GM18505 (cell line): ENCODE data around the gene CRADD.
"Not testable (repeated sequence)": the region's sequence is repeated elsewhere in the genome, so short reads cannot be mapped to it uniquely, and the experiment has no call there.

Experiments used
- ATAC-seq: cut with Tn5 transposase; IDR thresholded peaks from one replicate; pipeline ENCODE4 v1.9.1; 2021; ENCODE audit not compliant: unreplicated experiment
- POLR2A ChIP-seq: IDR thresholded peaks from 4 replicates; pipeline ENCODE4 v1.6.1; 2011; ENCODE audit warnings: borderline replicate concordance; ENCODE audit not compliant: insufficient read depth, insufficient read length; ENCODE audit errors: extremely low read depth

Gene CRADD

DNA sequence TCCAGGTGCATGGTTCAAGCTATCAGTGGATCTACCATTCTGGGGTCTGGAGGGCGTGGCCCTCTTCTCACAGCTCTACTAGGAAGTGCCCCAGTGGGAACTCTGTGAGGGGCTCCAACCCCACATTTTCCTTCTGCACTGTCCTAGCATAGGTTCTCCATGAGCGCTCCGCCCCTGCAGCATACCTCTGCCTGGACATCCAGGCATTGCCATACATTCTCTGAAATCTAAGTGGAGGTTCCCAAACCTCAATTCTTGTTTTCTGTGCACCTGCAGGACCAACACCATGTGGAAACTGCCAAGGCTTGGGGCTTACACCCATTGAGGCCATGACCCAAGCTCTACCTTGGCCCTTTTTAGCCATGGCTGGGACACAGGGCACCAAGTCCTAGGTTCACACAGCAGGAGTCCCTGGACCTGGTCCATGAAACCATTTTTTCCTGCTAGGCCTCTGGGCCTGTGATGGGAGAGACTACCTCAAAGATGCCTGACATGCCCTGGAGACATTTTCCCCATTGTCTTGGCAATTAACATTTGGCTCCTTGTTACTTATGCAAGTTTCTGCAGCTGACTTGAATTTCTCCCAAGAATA, 76.8 kb downstream of the CRADD start:
- no peak for TF ChIP-seq POLR2A
- ATAC-seq, result no peak

GRCh38 chr12:93754859-93755258, 77.7 kb downstream of the CRADD start:
- ATAC-seq, result not testable (repeated sequence)

DNA sequence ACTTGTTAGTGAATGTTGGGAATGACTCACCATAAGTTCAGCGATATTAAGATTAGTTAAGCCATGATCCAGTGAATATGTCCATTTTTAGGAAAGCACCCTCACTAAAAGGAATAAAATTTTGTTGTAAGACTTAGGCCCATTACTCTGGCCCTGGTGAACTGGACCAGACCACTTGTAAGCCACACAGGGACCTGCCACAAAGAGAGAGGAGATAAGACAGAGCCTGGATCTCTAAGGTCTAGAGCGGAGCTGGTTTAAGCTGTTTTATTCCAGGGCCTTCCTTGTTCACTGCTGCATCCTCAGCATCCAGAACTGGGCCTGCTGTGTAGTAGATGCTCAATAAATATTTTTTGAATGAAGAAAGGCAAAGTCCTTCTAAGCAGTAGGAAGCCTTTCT, 79.1 kb downstream of the CRADD start:
- ATAC-seq, result no peak
- TF ChIP-seq POLR2A, result no peak

DNA sequence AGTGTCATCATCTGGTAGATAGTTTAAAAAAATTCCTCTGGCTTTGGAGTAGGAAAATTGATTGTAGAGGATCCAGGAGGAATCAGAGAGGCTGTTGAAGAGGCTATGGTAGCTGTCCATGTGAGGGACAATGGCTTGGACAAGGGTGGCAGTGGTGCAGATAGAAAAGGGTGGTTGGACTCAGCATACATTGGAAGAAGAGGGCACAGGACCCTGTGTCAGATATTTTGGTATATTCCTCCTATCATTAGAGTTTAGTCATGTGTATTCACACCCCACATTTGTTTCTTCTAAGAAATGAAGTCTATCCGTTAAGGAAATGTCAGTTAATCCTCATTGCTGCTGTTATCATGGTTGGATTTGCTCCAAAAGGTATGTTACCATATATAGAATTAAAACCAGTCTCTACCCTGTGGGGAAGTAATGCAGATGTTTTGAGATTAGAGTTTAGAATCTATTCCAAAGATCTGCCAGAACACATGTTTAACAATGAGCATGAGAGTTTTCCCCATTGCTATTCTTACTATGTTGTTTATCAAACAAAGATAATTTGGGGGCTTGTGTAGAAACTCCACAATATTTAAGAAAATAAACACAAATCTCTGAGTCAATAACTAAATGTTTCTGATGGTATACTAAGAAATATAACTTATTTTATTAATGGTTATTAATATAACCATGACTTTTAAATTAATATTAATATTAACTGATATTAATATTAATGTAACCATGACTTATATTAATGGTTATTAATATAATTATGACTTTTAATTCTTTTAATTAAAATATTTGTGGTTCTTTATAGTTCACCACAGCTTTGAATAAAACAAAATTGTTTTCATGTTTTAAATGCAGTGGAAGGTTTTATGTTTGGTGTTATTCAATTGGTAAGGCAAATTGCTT, 80.9 kb downstream of the CRADD start:
- no peak for ATAC-seq
- no peak for TF ChIP-seq POLR2A

DNA sequence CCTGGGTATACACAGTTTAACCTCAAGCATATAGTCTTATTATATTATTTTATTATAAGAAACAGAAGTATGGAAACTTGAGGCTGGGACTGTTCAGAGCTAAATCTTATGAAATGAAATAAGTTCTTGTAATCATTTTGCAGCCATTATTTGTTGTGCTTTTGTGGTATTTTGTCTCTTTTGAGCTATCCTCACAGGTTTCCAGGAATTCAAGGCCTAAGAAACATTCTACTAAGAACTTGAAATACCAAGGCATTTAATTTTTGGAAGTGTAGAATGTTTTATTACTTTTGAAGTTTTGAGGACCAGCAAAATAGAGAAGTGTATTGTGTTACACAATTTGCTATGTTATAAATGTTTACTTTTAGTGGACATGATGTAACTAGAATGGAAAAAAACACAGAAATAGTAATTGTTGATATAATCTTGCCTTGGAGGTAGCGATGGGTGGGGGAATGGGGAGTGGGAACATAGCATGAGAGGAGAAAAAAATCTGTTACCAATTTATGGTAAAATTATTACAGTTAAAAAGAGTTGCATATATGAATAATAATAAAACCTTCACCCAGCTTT, 81.7 kb downstream of the CRADD start:
- ATAC-seq, result no peak
- TF ChIP-seq POLR2A, result no peak

- TF ChIP-seq POLR2A, result no peak
- no peak for ATAC-seq
Observed at GRCh38 chr12:93759512-93760081, 82.4 kb downstream of the CRADD start.

DNA sequence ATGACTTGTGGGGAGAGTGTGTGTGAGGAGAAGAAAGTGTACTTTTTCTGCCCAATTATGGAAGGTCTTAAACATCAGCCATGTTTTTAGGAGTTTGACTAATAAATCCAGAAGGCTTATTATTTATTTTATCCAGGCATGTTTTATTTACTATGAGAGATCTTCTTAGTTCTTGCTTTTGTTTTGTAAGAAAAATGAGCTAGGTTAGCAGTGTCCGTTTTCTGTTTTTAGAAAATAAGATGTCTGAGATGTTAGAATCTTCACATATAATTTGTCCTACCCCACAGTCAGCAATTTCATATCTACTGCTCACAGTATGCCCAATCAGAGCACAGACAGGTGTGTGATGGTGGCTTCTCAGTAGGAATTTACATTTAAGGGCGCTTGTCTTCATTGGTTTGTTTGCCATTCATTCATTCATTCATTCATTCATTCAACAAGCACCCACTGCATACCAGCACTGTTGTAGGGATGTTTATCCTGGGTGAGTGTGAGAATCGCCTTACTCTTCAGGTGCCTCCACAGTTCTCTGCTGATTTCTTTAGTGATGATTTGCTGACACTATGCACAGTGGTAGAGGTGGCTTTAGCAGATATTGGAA, 83.2 kb downstream of the CRADD start:
- no peak for TF ChIP-seq POLR2A
- ATAC-seq, result no peak

DNA sequence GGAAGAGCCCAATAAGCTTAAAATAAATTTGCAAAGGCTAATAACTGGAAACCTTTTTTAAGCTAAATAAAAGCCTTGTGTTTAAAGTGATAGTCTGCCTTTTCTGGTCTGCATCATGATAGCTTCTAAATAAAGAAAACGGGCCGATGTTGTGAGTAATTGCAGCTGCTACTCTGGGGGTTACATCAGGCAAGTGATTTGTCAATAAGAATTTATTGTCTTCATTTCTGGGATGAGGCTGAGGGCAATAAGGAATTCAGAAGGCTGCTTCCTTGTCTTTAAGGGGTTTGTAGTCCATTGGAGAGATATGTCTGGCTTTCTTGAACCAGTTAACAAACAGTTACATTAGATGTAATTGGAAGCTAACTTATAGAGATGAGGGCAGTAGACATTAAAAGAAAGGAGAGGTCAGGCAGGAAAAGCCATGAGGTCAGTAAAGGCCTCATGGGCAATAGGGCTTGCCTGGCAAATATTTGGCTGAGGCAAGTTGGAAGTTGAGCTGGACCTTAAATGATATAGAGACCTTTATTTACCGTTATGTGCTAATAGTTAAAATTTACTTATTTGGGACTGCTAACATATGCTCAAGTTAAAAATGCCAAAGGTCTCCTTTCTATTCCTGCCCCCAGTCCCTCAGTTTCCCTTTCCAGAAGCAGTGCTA, 85.0 kb downstream of the CRADD start:
- no peak for ATAC-seq

GRCh38 chr12:93762912-93763553, 85.9 kb downstream of the CRADD start:
- ATAC-seq, result no peak
- no peak for TF ChIP-seq POLR2A

More for the DNA sequence above, 85.0 kb downstream of the CRADD start:
- no peak for TF ChIP-seq POLR2A

GRCh38 chr12:93763746-93764147, 86.6 kb downstream of the CRADD start:
- no peak for TF ChIP-seq POLR2A

DNA sequence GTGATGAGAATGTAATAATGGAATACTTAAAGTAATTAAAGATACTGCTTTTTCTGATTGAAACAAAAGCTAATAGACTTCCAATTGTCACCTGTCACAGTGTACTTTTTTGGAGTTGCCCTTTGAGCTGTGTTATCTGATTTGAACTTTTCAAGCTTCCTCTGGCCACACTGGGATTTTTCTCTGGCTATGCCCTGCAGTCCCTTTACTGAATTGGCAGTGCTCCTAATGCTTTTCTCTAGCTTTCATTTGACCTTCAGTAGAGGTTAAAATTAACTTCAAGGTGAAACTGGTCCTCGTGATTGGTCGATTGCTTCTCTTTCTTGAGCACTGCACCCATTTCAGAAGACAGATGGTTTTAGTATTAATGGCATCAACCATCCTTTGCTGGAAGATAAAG, 89.2 kb downstream of the CRADD start:
- no peak for TF ChIP-seq POLR2A
- no peak for ATAC-seq

More at GRCh38 chr12:93763746-93764147, 86.6 kb downstream of the CRADD start:
- no peak for ATAC-seq

DNA sequence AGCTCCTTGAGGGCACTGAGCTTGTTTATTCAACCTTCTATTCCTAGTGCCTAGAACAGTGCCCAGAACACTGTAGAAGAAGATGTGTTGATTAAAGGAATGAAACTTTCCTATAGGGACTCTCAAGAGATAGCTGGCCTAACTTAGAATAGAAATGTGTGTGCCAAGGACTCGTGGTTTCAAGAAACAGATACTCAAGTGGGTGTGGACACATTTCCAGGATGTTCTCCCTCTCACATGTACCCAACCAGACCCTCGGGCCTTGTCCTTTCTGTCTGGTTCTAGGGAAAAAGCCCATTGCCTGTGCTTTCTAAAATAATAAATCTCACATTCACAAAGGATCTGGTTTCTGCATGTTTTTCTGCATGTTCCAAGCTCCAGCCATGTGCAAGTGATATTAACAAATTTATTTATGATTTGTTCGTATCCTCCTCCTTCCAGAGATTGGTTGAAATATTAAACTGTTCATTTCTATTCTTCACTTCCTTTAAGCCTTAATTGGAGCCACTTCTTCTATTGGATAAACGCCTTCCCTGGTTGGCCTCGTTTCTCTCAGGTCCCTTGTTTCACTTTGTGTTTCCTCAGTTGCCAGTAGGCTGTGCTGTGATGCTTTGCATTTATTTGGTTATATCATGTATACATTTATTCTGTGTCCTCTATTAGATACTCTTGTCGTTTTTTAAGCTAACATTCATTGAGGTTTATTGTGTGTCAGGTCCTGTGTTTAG, 89.8 kb downstream of the CRADD start:
- no peak for TF ChIP-seq POLR2A
- no peak for ATAC-seq
